ENCODE measurements around the gene ENDOD1. TPM values are rescaled to one million over a fixed set of nuclear protein-coding genes. Genes with fewer than 3 reads are reported as not detected.

ENDOD1 gene
- total and polyA plus RNA-seq, 7 donors: 7.8 to 31.4 (median 20.4) TPM

GRCh38 chr11:95147364-95147905, 57.8 kb downstream of the ENDOD1 start:
- no peak overlapping the region for H3K4me3 ChIP-seq
- H3K27ac ChIP-seq: peak overlapping the region; percentile 19 to 68 (median 50)
- H3K4me1 ChIP-seq: peaks cover 0 to 45% (median 30%) of the 10 kb centered on the region in 4 donors
- DNase-seq: peak; percentile 80
- no peaks in the 10 kb centered on the region for H3K36me3 ChIP-seq
- TF ChIP-seq, protein P1, sequence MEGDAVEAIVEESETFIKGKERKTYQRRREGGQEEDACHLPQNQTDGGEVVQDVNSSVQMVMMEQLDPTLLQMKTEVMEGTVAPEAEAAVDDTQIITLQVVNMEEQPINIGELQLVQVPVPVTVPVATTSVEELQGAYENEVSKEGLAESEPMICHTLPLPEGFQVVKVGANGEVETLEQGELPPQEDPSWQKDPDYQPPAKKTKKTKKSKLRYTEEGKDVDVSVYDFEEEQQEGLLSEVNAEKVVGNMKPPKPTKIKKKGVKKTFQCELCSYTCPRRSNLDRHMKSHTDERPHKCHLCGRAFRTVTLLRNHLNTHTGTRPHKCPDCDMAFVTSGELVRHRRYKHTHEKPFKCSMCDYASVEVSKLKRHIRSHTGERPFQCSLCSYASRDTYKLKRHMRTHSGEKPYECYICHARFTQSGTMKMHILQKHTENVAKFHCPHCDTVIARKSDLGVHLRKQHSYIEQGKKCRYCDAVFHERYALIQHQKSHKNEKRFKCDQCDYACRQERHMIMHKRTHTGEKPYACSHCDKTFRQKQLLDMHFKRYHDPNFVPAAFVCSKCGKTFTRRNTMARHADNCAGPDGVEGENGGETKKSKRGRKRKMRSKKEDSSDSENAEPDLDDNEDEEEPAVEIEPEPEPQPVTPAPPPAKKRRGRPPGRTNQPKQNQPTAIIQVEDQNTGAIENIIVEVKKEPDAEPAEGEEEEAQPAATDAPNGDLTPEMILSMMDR (IDR thresholded peaks at IDR 0.05): no peak
- TF ChIP-seq POLR2AphosphoS5 (IDR thresholded peaks at IDR 0.05): peak; percentile 92 to 99 (median 99)
- TF ChIP-seq EP300 (IDR thresholded peaks at IDR 0.05): peak; percentile 5 to 90 (median 86)
- no peaks in the 10 kb centered on the region for H3K27me3 ChIP-seq
- 32 to 52% methylated on average over 4 of the region's 4 CpGs for WGBS, 2 donors
- H3K9me3 ChIP-seq: no peaks in the 10 kb centered on the region
- intact Hi-C loops (cut with DNase I): loop anchor here (10.0 kb wide), 1 partner anchor 173 kb away; the partner anchor contains the start of genes CWC15 and KDM4D

GRCh38 chr11:95148406-95148805, 58.8 kb downstream of the ENDOD1 start:
- peak overlapping the region; percentile 3 to 68 (median 50) for H3K27ac ChIP-seq
- no peaks in the 10 kb centered on the region for H3K27me3 ChIP-seq
- TF ChIP-seq POLR2AphosphoS5 (IDR thresholded peaks at IDR 0.05): no peak
- TF ChIP-seq, protein P1 (IDR thresholded peaks at IDR 0.05): no peak
- no peak for TF ChIP-seq POLR2A (IDR thresholded peaks at IDR 0.05)
- TF ChIP-seq EP300 (IDR thresholded peaks at IDR 0.05): no peak
- intact Hi-C loops (cut with DNase I): loop anchor here (10.0 kb wide), 1 partner anchor 174 kb away; the partner anchor contains the start of genes CWC15 and KDM4D
- H3K9me3 ChIP-seq: no peaks in the 10 kb centered on the region
- no peak for DNase-seq
- H3K36me3 ChIP-seq: no peaks in the 10 kb centered on the region
- no peak overlapping the region for H3K4me3 ChIP-seq
- peaks cover 0 to 45% (median 30%) of the 10 kb centered on the region in 4 donors for H3K4me1 ChIP-seq

GRCh38 chr11:95148938-95149337, 59.3 kb downstream of the ENDOD1 start:
- Histone ChIP-seq H3K4me3 (no peak overlapping the region), H3K27me3 (no peaks in the 10 kb centered on the region), H3K27ac (peak overlapping the region; percentile 66 to 86 (median 73)), H3K4me1 (peaks cover 0 to 45% (median 30%) of the 10 kb centered on the region in 4 donors), H3K9me3 (no peaks in the 10 kb centered on the region), H3K36me3 (no peaks in the 10 kb centered on the region)
- TF ChIP-seq POLR2A (IDR thresholded peaks at IDR 0.05) (no peak), EP300 (IDR thresholded peaks at IDR 0.05) (no peak), POLR2AphosphoS5 (IDR thresholded peaks at IDR 0.05) (no peak)
- TF ChIP-seq, protein P1 (IDR thresholded peaks at IDR 0.05): no peak
- WGBS, 2 donors: 61 to 64% methylated on average over 2 of the region's 2 CpGs
- intact Hi-C loops (cut with DNase I): loop anchor here (10.0 kb wide), 1 partner anchor 174 kb away; the partner anchor contains the start of genes CWC15 and KDM4D
- DNase-seq: no peak

DNA sequence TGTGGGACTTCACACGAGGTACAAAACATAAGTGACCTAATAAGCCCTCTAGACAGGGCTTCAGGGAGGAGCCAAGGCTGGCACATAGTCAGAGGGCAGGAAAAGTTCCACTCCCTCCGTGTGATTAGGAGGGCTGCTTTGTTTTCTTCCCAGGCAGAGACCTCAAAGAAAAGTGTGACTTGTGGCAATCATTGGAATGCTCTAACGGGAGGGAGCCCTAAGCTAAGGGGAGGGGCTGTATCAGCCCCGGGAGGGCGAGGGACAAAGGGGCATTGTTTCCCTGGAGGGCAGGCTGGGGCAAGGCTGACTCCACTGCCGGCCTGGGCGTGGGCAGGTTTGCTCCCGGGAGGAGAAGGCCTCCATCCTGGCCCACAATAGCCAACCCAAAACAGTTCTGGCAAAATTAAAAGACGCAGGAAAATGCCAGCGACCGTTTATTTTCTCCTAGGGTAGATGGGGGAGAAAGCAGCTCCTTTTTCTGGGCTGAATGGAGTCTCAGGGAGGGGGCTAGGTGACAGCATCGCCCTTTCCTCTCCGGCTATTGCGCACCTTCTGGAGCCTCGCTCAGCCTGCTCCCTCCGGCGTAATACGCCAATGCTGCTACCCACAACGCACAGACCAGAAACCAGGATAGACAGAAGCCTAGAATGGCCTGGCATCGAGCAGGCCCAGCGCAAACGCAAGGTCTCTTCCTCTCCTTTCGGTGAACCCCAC, 60.2 kb downstream of the ENDOD1 start:
- Histone ChIP-seq H3K4me1 (peaks cover 0 to 45% (median 30%) of the 10 kb centered on the region in 4 donors), H3K27me3 (no peaks in the 10 kb centered on the region), H3K4me3 (peak overlapping the region in 2 of 4 donors; percentile 51 to 59), H3K36me3 (no peaks in the 10 kb centered on the region), H3K27ac (peak overlapping the region; percentile 66 to 86 (median 81)), H3K9me3 (no peaks in the 10 kb centered on the region)
- peak; percentile 75 for DNase-seq
- TF ChIP-seq, protein P1 (IDR thresholded peaks at IDR 0.05): no peak
- peak in 3 of 4 donors; percentile 21 to 58 (median 49) for TF ChIP-seq POLR2AphosphoS5 (IDR thresholded peaks at IDR 0.05)
- intact Hi-C loops (cut with DNase I): loop anchor here (2.0 to 10.0 kb wide), 6 partner anchors 59 to 497 kb away; partner anchors contain the start of genes CWC15, KDM4D and SESN3
- WGBS, 2 donors: 34 to 59% methylated on average over 23 of the region's 23 CpGs

Data from sigmoid colon (tissue), 7 donors.